Gastroesophageal sphincter (tissue), 4 donors: Measurements from ENCODE around the gene TMEM178B. TPM values are rescaled to one million over a fixed set of nuclear protein-coding genes. Genes with fewer than 3 reads are reported as not detected.
"Not testable (repeated sequence)": the region's sequence is repeated elsewhere in the genome, so short reads cannot be mapped to it uniquely, and the experiment has no call there.

Source experiments
- ATAC-seq: fragments of 150-250 bp; one replicate; pipeline ENCODE4 v1.9.1; 2016; ENCODE audit warnings: mild to moderate bottlenecking, moderate library complexity
- H3K27ac ChIP-seq, 4 donors: fragments of 200-600 bp; sonication (generic) in 3 of 4; 1 replicate in 3 of 4; 2 replicates in 1 of 4; pipeline ENCODE4 v1.5.1; 2016 to 2019
- H3K27me3 ChIP-seq: fragments of 200-600 bp; sonication (generic); one replicate; pipeline ENCODE4 v1.5.1; 2019
- H3K36me3 ChIP-seq, 2 donors: fragments of 200-600 bp; sonication (generic); one replicate each; pipeline ENCODE4 v1.5.1; 2019; ENCODE audit warnings: control low read depth in 1 of 2
- H3K4me1 ChIP-seq, 3 donors: fragments of 200-600 bp; sonication (generic); 1 replicate in 2 of 3; 2 replicates in 1 of 3; pipeline ENCODE4 v1.5.1; 2016 to 2019; ENCODE audit warnings: control low read depth in 2 of 3
- H3K4me3 ChIP-seq, 2 donors: fragments of 200-600 bp; sonication (generic); one replicate each; pipeline ENCODE4 v1.5.1; 2019; ENCODE audit warnings: mild to moderate bottlenecking in 1 of 2, moderate library complexity in 1 of 2
- H3K9me3 ChIP-seq, 3 donors: fragments of 200-600 bp; sonication (generic); one replicate each; pipeline ENCODE4 v1.5.1; 2017 to 2019; ENCODE audit warnings: control low read depth in 2 of 3
- EP300 ChIP-seq: sonication (generic); formaldehyde crosslinking; IDR thresholded peaks from one replicate; pipeline ENCODE4 v1.6.1; 2017; ENCODE audit warnings: antibody characterized with exemption, mild to moderate bottlenecking
- POLR2A ChIP-seq, 2 donors: fragments of 450-650 bp; IDR thresholded peaks; one replicate each; pipeline ENCODE4 v1.6.1; 2017; ENCODE audit warnings: antibody characterized with exemption in 2 of 2, mild to moderate bottlenecking in 2 of 2, moderate library complexity in 1 of 2
- POLR2AphosphoS5 ChIP-seq: sonication (generic); formaldehyde crosslinking; IDR thresholded peaks from one replicate; pipeline ENCODE4 v1.6.1; 2017; ENCODE audit warnings: antibody characterized with exemption
- WGBS, 2 donors: methylation state at CpG; one replicate each; pipeline ENCODE4 v1.1.5; 2018; ENCODE audit warnings: low coverage in 1 of 2; 5-methylcytosine and 5-hydroxymethylcytosine counted together
- total RNA-seq, 4 donors: library from RNA; depleted of rRNA; stranded (reverse); fragments of >200 nt; gene quantifications; one replicate each; pipeline ENCODE4 v1.1.0, GENCODE V29; 2016
- TF ChIP-seq, protein P1 (sequence below), 4 experiments: fragments of 200-600 bp in 2 of 4; fragments of 450-650 bp in 2 of 4; sonication (generic) in 1 of 4; IDR thresholded peaks; one replicate each; pipeline ENCODE4 v1.5.1; 2017 to 2019; ENCODE audit warnings: antibody characterized with exemption in 4 of 4, mild to moderate bottlenecking in 2 of 4, moderate library complexity in 2 of 4

The TMEM178B gene
- total RNA-seq, 4 donors from 2014 or later: 0.62 to 1.4 (median 1.0) TPM

DNA sequence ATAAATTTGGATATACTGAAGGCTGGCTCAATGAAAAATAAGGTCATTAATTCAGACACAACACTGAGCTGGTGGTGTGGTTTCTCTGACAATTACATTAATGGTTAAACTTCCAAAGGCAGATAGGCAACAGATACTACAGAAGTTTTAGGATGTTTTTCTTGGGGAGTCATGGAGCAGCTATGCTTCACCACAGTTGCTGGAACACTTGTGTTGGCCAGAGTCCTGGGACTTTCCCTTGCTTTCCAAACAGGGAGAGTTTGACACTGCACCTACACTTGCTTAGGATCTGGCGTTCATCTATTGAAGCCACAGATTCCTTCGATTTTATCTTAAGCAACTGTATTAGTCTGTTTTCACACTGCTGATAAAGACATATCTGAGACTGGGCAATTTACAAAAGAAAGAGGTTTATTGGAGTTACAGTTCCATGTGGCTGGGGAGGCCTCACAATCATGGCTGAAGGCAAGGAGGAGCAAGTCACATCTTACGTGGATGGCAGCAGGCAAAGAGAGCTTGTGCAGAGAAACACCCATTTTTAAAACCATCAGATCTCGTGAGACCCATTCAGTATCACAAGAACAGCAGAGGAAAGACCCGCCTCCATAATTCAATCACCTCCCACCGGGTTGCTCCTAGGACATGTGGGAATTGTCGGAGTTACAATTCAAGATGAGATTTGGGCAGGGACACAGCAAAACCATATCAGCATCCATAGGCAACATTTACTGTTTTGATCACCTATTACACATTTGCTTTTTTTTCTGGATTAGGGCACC, 27.8 kb upstream of the TMEM178B start:
- Histone ChIP-seq H3K4me3 (no peak overlapping the region), H3K27me3 (no peaks in the 10 kb centered on the region), H3K36me3 (no peaks in the 10 kb centered on the region), H3K4me1 (no peaks in the 10 kb centered on the region), H3K27ac (no peak overlapping the region), H3K9me3 (no peaks in the 10 kb centered on the region)
- TF ChIP-seq EP300: no peak
- TF ChIP-seq POLR2AphosphoS5: no peak
- TF ChIP-seq, protein P1, sequence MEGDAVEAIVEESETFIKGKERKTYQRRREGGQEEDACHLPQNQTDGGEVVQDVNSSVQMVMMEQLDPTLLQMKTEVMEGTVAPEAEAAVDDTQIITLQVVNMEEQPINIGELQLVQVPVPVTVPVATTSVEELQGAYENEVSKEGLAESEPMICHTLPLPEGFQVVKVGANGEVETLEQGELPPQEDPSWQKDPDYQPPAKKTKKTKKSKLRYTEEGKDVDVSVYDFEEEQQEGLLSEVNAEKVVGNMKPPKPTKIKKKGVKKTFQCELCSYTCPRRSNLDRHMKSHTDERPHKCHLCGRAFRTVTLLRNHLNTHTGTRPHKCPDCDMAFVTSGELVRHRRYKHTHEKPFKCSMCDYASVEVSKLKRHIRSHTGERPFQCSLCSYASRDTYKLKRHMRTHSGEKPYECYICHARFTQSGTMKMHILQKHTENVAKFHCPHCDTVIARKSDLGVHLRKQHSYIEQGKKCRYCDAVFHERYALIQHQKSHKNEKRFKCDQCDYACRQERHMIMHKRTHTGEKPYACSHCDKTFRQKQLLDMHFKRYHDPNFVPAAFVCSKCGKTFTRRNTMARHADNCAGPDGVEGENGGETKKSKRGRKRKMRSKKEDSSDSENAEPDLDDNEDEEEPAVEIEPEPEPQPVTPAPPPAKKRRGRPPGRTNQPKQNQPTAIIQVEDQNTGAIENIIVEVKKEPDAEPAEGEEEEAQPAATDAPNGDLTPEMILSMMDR (IDR thresholded peaks at IDR 0.05): no peak
- TF ChIP-seq POLR2A (IDR thresholded peaks at IDR 0.05): no peak
- no peak for ATAC-seq
- 71 to 73% methylated on average over 5 to 6 of the region's 7 CpGs for WGBS, 2 donors

DNA sequence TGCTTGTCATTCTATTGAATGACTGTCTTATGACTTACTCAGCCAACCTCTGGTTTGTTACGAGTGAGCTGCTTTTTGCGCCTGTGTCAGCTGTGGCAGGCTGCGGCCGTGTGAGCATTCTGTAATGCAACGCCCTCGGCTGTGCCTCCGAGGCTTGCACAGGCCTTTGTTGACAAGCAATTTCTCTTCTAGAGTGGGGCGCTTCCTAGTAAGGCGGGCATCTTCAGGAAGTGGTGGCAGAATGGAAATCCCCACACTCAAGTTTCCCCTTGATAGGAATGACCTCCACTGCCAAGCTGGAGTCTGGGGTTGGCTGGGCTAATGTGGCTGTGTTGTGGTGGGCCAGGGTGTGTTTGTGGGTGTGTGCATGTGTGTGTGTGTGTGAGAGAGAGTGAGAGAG, 20.2 kb upstream of the TMEM178B start:
- Histone ChIP-seq H3K27ac (no peak overlapping the region), H3K4me3 (no peak overlapping the region), H3K9me3 (peaks cover 0 to 17% (median 0%) of the 10 kb centered on the region in 3 donors), H3K36me3 (no peaks in the 10 kb centered on the region), H3K27me3 (no peaks in the 10 kb centered on the region), H3K4me1 (no peaks in the 10 kb centered on the region)
- TF ChIP-seq POLR2AphosphoS5 (no peak), EP300 (no peak), POLR2A (IDR thresholded peaks at IDR 0.05) (no peak)
- TF ChIP-seq, protein P1 (IDR thresholded peaks at IDR 0.05): no peak
- no peak for ATAC-seq
- 33 to 50% methylated on average over 2 to 3 of the region's 9 CpGs for WGBS, 2 donors

DNA sequence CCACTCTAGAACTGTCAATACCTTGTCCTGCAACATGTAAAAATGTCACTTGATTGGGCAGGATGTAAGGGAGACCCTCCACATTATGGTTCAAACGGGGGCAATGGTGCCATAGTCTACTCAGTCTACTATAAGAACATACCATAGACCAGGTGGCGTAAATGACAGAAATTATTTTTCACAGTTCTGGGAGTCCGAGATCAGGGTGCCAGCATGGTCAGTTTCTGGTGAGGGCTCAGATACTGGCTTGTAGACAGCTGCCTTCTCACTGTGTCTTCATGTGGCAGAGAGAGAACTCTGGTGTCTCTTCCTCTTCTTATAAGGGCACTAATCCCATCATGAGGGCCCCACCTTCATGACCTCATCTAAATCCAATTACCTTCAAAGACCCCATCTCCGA, 18.7 kb upstream of the TMEM178B start:
- no peak for ATAC-seq
- WGBS, 2 donors: 87 to 91% methylated on average over 3 to 4 of the region's 4 CpGs
- Histone ChIP-seq H3K27me3 (no peaks in the 10 kb centered on the region), H3K36me3 (no peaks in the 10 kb centered on the region), H3K4me1 (no peaks in the 10 kb centered on the region), H3K27ac (no peak overlapping the region), H3K9me3 (peaks cover 0 to 17% (median 0%) of the 10 kb centered on the region in 3 donors), H3K4me3 (no peak overlapping the region)
- TF ChIP-seq POLR2AphosphoS5 (no peak), EP300 (no peak)
- TF ChIP-seq, protein P1 (IDR thresholded peaks at IDR 0.05): no peak

DNA sequence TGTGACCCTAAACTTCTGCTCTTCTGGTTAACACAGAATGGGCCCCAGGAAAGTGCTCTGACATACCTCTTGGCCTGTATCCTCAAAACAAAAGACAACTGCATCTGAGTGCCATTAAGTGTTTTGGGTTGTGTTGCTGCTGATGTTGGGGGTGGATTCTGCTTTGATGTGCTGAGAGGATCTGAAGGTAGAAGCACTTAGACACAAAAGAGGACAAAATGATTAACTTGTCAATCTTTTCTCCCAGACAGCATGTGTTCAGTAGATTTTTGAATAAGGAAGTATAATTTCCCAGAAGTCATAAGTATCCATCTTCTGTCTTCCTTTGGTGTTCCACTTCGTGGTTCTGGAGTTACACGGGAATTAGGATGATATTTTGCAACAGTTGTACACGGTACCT, 16.1 kb upstream of the TMEM178B start:
- no peaks in the 10 kb centered on the region for H3K27me3 ChIP-seq
- H3K4me1 ChIP-seq: no peaks in the 10 kb centered on the region
- no peak overlapping the region for H3K4me3 ChIP-seq
- no peaks in the 10 kb centered on the region for H3K36me3 ChIP-seq
- no peak overlapping the region for H3K27ac ChIP-seq
- WGBS, 2 donors: 89 to 93% methylated on average over 3 of the region's 3 CpGs
- TF ChIP-seq POLR2A (IDR thresholded peaks at IDR 0.05): no peak
- TF ChIP-seq EP300: no peak
- TF ChIP-seq, protein P1 (IDR thresholded peaks at IDR 0.05): no peak
- TF ChIP-seq POLR2AphosphoS5: no peak
- no peak for ATAC-seq
- peaks cover 0 to 17% (median 0%) of the 10 kb centered on the region in 3 donors for H3K9me3 ChIP-seq

DNA sequence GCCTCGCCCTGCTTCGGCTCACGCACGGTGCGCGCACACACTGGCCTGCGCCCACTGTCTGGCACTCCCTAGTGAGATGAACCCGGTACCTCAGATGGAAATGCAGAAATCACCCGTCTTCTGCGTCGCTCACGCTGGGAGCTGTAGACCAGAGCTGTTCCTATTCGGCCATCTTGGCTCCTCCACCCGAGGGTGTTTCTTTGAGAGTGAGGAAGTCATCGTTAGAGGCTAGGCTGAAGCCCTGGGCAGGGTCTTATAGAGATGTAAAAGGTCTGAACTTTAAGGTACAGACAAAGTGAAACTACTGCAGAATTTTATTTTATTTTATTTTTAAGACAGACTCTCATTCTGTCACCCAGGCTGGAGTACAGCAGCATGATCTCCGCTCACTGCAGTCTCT, 6.0 kb upstream of the TMEM178B start:
- ATAC-seq, H3K27ac ChIP-seq, H3K9me3 ChIP-seq, H3K4me3 ChIP-seq, H3K36me3 ChIP-seq: not testable (repeated sequence)
- Histone ChIP-seq H3K27me3 (peaks cover 48% of the 10 kb centered on the region), H3K4me1 (peaks cover 0 to 21% (median 9%) of the 10 kb centered on the region in 3 donors)
- 100% methylated on average over 2 of the region's 16 CpGs for WGBS, 2 donors
